Stomach (tissue), 4 donors: ENCODE results near the gene CLDN18.

Experiments used
- POLR2A ChIP-seq, 4 donors: fragments of 450-650 bp; IDR thresholded peaks; one replicate each; pipeline ENCODE4 v1.6.1; 2016; ENCODE audit warnings: antibody characterized with exemption in 4 of 4, control low read depth in 2 of 4, mild to moderate bottlenecking in 1 of 4, moderate library complexity in 1 of 4
- POLR2AphosphoS5 ChIP-seq, 3 donors: sonication (generic); formaldehyde crosslinking; IDR thresholded peaks; one replicate each; pipeline ENCODE4 v1.6.1; 2016; ENCODE audit warnings: antibody characterized with exemption in 3 of 3
- TF ChIP-seq, protein P1 (sequence below), 7 experiments: fragments of 450-650 bp in 4 of 7; fragments of 200-600 bp in 3 of 7; sonication (generic) in 3 of 7; IDR thresholded peaks; one replicate each; pipeline ENCODE4 v1.5.1; 2016 to 2019; ENCODE audit warnings: antibody characterized with exemption in 7 of 7, control low read depth in 2 of 7, mild to moderate bottlenecking in 1 of 7

DNA sequence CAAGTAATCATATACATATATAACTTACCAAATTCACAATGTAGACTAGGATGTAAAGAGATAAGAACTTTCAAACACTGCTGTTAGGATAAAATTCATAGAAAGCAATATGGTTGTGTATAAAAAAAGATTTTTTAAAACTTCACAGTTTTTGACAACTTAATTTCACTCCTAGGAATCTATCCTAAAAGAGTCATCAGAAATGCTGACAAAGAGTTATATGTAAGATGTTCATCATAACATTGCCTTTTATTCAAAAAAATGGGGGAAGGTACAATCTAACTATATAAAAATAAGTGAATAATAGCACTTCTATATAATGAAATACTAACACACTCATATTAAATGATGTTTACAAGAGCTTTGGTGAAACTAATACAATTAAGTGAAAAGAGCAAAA lies 4.3 kb upstream of the CLDN18 start:
- TF ChIP-seq, protein P1, sequence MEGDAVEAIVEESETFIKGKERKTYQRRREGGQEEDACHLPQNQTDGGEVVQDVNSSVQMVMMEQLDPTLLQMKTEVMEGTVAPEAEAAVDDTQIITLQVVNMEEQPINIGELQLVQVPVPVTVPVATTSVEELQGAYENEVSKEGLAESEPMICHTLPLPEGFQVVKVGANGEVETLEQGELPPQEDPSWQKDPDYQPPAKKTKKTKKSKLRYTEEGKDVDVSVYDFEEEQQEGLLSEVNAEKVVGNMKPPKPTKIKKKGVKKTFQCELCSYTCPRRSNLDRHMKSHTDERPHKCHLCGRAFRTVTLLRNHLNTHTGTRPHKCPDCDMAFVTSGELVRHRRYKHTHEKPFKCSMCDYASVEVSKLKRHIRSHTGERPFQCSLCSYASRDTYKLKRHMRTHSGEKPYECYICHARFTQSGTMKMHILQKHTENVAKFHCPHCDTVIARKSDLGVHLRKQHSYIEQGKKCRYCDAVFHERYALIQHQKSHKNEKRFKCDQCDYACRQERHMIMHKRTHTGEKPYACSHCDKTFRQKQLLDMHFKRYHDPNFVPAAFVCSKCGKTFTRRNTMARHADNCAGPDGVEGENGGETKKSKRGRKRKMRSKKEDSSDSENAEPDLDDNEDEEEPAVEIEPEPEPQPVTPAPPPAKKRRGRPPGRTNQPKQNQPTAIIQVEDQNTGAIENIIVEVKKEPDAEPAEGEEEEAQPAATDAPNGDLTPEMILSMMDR (IDR thresholded peaks at IDR 0.05) = no peak
- no peak for TF ChIP-seq POLR2A (IDR thresholded peaks at IDR 0.05)
- no peak for TF ChIP-seq POLR2AphosphoS5 (IDR thresholded peaks at IDR 0.05)
